Keratinocyte (primary cell): ENCODE measurements around the gene POMP. TPM values are rescaled to one million over a fixed set of nuclear protein-coding genes. Genes with fewer than 3 reads are reported as not detected.
A peak's percentile ranks its signal among the peaks of the same experiment; 100 is the strongest.

Source experiments
- DNase-seq: peaks from one replicate; pipeline ENCODE4 v3.0.0-alpha.2; 2011; ENCODE audit warnings: low read depth, missing footprints, low spot score
- FAIRE-seq: peaks from 2 replicates; lab custom pipeline; 2011; peaks lifted over from hg19 to GRCh38; lab: Jason Lieb, UNC
- H2AFZ ChIP-seq: 2 replicates; pipeline ENCODE4 v1.6.0; 2012; ENCODE audit warnings: low read length, control low read depth, inconsistent platforms; ENCODE audit not compliant: control insufficient read depth
- H3K27ac ChIP-seq: 2 replicates; pipeline ENCODE4 v1.5.1; 2011; ENCODE audit warnings: low read length; ENCODE audit not compliant: control insufficient read depth, insufficient read depth
- H3K27me3 ChIP-seq: 3 replicates; pipeline ENCODE4 v1.6.0; 2011; ENCODE audit warnings: low read length; ENCODE audit not compliant: control insufficient read depth, insufficient read depth; ENCODE audit errors: extremely low read depth
- H3K36me3 ChIP-seq, 2 experiments: 2 replicates in 1 of 2; 3 replicates in 1 of 2; pipeline ENCODE4 v1.5.1; 2011; ENCODE audit warnings: low read length in 2 of 2, mild to moderate bottlenecking in 1 of 2; ENCODE audit not compliant: control insufficient read depth in 2 of 2, insufficient read depth in 2 of 2; ENCODE audit errors: extremely low read depth in 1 of 2
- H3K4me1 ChIP-seq: 3 replicates; pipeline ENCODE4 v1.5.1; 2011; ENCODE audit warnings: low read length; ENCODE audit not compliant: control insufficient read depth, insufficient read depth; ENCODE audit errors: extremely low read depth
- H3K4me2 ChIP-seq: 3 replicates; pipeline ENCODE4 v1.6.0; 2011; ENCODE audit warnings: low read depth, low read length; ENCODE audit not compliant: control insufficient read depth, insufficient read depth; ENCODE audit errors: extremely low read depth
- H3K4me3 ChIP-seq, 3 experiments: fragments of 200-600 bp in 1 of 3; sonication (generic) in 1 of 3; 2 replicates in 2 of 3; 3 replicates in 1 of 3; pipeline ENCODE4 v1.5.1; 2011 to 2016; ENCODE audit warnings: low read length in 3 of 3, mild to moderate bottlenecking in 3 of 3, control low read depth in 2 of 3, inconsistent platforms in 1 of 3, low read depth in 1 of 3, mixed read lengths in 1 of 3, mixed run types in 1 of 3, moderate library complexity in 1 of 3; ENCODE audit not compliant: control insufficient read depth in 2 of 3, insufficient read depth in 2 of 3; ENCODE audit errors: extremely low read depth in 1 of 3
- H3K79me2 ChIP-seq: 2 replicates; pipeline ENCODE4 v1.6.0; 2012; ENCODE audit warnings: low read length; ENCODE audit not compliant: control insufficient read depth, insufficient read depth
- H3K9ac ChIP-seq: 3 replicates; pipeline ENCODE4 v1.6.0; 2011; ENCODE audit warnings: low read length; ENCODE audit not compliant: control insufficient read depth, insufficient read depth; ENCODE audit errors: extremely low read depth
- H3K9me1 ChIP-seq: 3 replicates; pipeline ENCODE4 v1.6.0; 2011; ENCODE audit warnings: low read length; ENCODE audit not compliant: control insufficient read depth, insufficient read depth; ENCODE audit errors: extremely low read depth
- H3K9me3 ChIP-seq: 2 replicates; pipeline ENCODE4 v1.5.1; 2012; ENCODE audit warnings: low read depth, low read length; ENCODE audit not compliant: control insufficient read depth
- H4K20me1 ChIP-seq: 3 replicates; pipeline ENCODE4 v1.6.0; 2011; ENCODE audit warnings: low read length; ENCODE audit not compliant: control insufficient read depth, insufficient read depth; ENCODE audit errors: extremely low read depth
- EZH2 ChIP-seq: IDR thresholded peaks from one replicate; pipeline ENCODE4 v1.6.1; 2012; ENCODE audit warnings: inconsistent platforms, mild to moderate bottlenecking, low read length, moderate library complexity
- dilution Hi-C: fragments of 300-500 bp; cut with MboI; formaldehyde crosslinking; loops from one replicate; pipeline ENCODE4 v1.7.0; 2020; ENCODE audit warnings: low sequenced_read_pairs; ENCODE audit not compliant: extremely low pct_ligation_motif_present
- polyA plus RNA-seq, 5 experiments: library from polyadenylated mRNA; depleted of rRNA in 3 of 5; stranded (reverse) in 3 of 5; stranded (forward) in 1 of 5; unstranded in 1 of 5; fragments of >200 nt; gene quantifications; 1 replicate in 1 of 5; 2 replicates in 3 of 5; 3 replicates in 1 of 5; pipeline versions ENCODE4 v1.2.1 to v1.2.3, GENCODE V29; 2011 to 2012; ENCODE audit warnings: missing spikeins in 2 of 5, low read depth in 1 of 5, low replicate concordance in 1 of 5
- TF ChIP-seq, protein P1 (sequence below), 3 experiments: IDR thresholded peaks in 1 of 3; conservative IDR thresholded peaks in 1 of 3; optimal IDR thresholded peaks in 1 of 3; 2 replicates in 2 of 3; 3 replicates in 1 of 3; pipeline versions ENCODE3 to v1.5.1; 2011; ENCODE audit warnings: low read length in 3 of 3, mild to moderate bottlenecking in 3 of 3, moderate library complexity in 2 of 3, control low read depth in 1 of 3, inconsistent platforms in 1 of 3; ENCODE audit not compliant: insufficient read depth in 2 of 3; ENCODE audit errors: extremely low read depth in 1 of 3

The POMP gene
- polyA plus RNA-seq, 1 donor (not counting 4 experiments of a cell fraction or from before 2014, with no cell fraction given): 136 TPM

- dilution Hi-C loops: no loop called here
- Histone ChIP-seq H3K36me3 (peaks cover 2 to 10% of the 10 kb centered on the region in 2 experiments), H4K20me1 (no peaks in the 10 kb centered on the region), H3K4me3 (peak overlapping the region in 2 of 3 experiments; percentile 13 to 29), H3K27ac (peak overlapping the region; percentile 86), H3K79me2 (no peaks in the 10 kb centered on the region), H3K9me3 (no peaks in the 10 kb centered on the region), H2AFZ (peak overlapping the region; percentile 54), H3K27me3 (no peaks in the 10 kb centered on the region), H3K9me1 (no peaks in the 10 kb centered on the region), H3K9ac (peak overlapping the region; percentile 30), H3K4me1 (peaks cover 35% of the 10 kb centered on the region), H3K4me2 (peak overlapping the region; percentile 90)
- FAIRE-seq (peak; percentile 86), DNase-seq (peak; percentile 76)
- TF ChIP-seq, protein P1, sequence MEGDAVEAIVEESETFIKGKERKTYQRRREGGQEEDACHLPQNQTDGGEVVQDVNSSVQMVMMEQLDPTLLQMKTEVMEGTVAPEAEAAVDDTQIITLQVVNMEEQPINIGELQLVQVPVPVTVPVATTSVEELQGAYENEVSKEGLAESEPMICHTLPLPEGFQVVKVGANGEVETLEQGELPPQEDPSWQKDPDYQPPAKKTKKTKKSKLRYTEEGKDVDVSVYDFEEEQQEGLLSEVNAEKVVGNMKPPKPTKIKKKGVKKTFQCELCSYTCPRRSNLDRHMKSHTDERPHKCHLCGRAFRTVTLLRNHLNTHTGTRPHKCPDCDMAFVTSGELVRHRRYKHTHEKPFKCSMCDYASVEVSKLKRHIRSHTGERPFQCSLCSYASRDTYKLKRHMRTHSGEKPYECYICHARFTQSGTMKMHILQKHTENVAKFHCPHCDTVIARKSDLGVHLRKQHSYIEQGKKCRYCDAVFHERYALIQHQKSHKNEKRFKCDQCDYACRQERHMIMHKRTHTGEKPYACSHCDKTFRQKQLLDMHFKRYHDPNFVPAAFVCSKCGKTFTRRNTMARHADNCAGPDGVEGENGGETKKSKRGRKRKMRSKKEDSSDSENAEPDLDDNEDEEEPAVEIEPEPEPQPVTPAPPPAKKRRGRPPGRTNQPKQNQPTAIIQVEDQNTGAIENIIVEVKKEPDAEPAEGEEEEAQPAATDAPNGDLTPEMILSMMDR (optimal IDR thresholded peaks at IDR 0.05 in 1 of 3, IDR thresholded peaks at IDR 0.05 in 1 of 3, conservative IDR thresholded peaks at IDR 0.05 in 1 of 3; ENCODE audit: extremely low read depth in 1 of 3, insufficient read depth in 2 of 3, low read length in 3 of 3): no peak
- no peak for TF ChIP-seq EZH2
These were observed 57.6 kb downstream of the POMP start for GRCh38 chr13:28716511-28716910.

- no peak for DNase-seq
- peak overlapping the region; percentile 90 for H3K4me2 ChIP-seq
- dilution Hi-C loops: no loop called here
- H3K9me1 ChIP-seq: no peaks in the 10 kb centered on the region
- peaks cover 0 to 10% of the 10 kb centered on the region in 2 experiments for H3K36me3 ChIP-seq
- H3K4me1 ChIP-seq: peaks cover 35% of the 10 kb centered on the region
- no peaks in the 10 kb centered on the region for H3K27me3 ChIP-seq
- H3K4me3 ChIP-seq: peak overlapping the region in 2 of 3 experiments; percentile 32 to 54
- no peaks in the 10 kb centered on the region for H3K79me2 ChIP-seq
- peak overlapping the region; percentile 37 for H2AFZ ChIP-seq
- H3K9ac ChIP-seq: peak overlapping the region; percentile 62
- FAIRE-seq: no peak
- peak overlapping the region; percentile 86 for H3K27ac ChIP-seq
- TF ChIP-seq, protein P1 (optimal IDR thresholded peaks at IDR 0.05 in 1 of 3, IDR thresholded peaks at IDR 0.05 in 1 of 3, conservative IDR thresholded peaks at IDR 0.05 in 1 of 3; ENCODE audit: extremely low read depth in 1 of 3, insufficient read depth in 2 of 3, low read length in 3 of 3): no peak
- TF ChIP-seq EZH2: no peak
- H4K20me1 ChIP-seq: no peaks in the 10 kb centered on the region
- H3K9me3 ChIP-seq: no peaks in the 10 kb centered on the region
These were observed 58.2 kb downstream of the POMP start for GRCh38 chr13:28717170-28717569.
